ENCODE data around the gene CALHM2. TPM values are rescaled to one million over a fixed set of nuclear protein-coding genes. Genes with fewer than 3 reads are reported as not detected.

Gene CALHM2
- total RNA-seq, 1 experiment from 2014 or later, result 5.9 TPM

GRCh38 chr10:103473261-103473671 is 21.1 kb upstream of the CALHM2 start:
- CTCF ChIA-PET, result no interaction called here
- no peak for TF ChIP-seq SIN3A (IDR thresholded peaks at IDR 0.05; ENCODE audit: borderline replicate concordance, insufficient read depth, low read depth, low read length)
- no peak for TF ChIP-seq REST (IDR thresholded peaks at IDR 0.05; ENCODE audit: insufficient read depth in 1 of 2, low read depth in 2 of 2, low read length in 1 of 2)
- TF ChIP-seq TCF7L2 (IDR thresholded peaks at IDR 0.05; ENCODE audit: low read depth, low read length), result no peak
- no peak for TF ChIP-seq CTCF (IDR thresholded peaks at IDR 0.05)
- no peak for TF ChIP-seq POLR2AphosphoS5 (IDR thresholded peaks at IDR 0.05; ENCODE audit: low read depth, low read length)

GRCh38 chr10:103472005-103472404 is 19.8 kb upstream of the CALHM2 start:
- POLR2A ChIA-PET, result no interaction called here
- intact Hi-C loops (cut with micrococcal nuclease; ENCODE audit: unreplicated experiment), result no loop called here

More at GRCh38 chr10:103473261-103473671, 21.1 kb upstream of the CALHM2 start:
- in situ Hi-C loops (cut with HindIII; ENCODE audit: low pct_unique_long_range_greater_than_20kb, low sequenced_read_pairs), result loop anchor here (10.0 kb wide), 1 partner anchor 78 kb away; the partner anchor contains the start of genes ATP5MK and PDCD11
- Histone ChIP-seq H3K36me3 (ENCODE audit: control insufficient read depth, insufficient read depth, low read length) (no peaks in the 10 kb centered on the region), H3K4me3 (ENCODE audit: low read depth in 2 of 2, low read length in 2 of 2) (no peak overlapping the region), H3K4me1 (ENCODE audit: control insufficient read depth, insufficient read depth, low read length) (no peaks in the 10 kb centered on the region), H3K9me3 (ENCODE audit: control insufficient read depth, insufficient read depth, low read depth, low read length) (no peaks in the 10 kb centered on the region), H3K27me3 (ENCODE audit: control insufficient read depth, insufficient read depth, low read length) (no peaks in the 10 kb centered on the region; the same call in 1 of the 2 replicates), H3K27ac (ENCODE audit: low read length) (no peak overlapping the region)
- no peak for ATAC-seq
- no peak for DNase-seq (ENCODE audit: low read depth, low spot score)
- intact Hi-C loops (cut with micrococcal nuclease; ENCODE audit: unreplicated experiment), result no loop called here
- POLR2A ChIA-PET, result no interaction called here
- no TSS peak for BruUV-seq (replicated peaks)

More at GRCh38 chr10:103472005-103472404, 19.8 kb upstream of the CALHM2 start:
- no peaks in the 10 kb centered on the region; the same call in 1 of the 2 replicates for H3K27me3 ChIP-seq (ENCODE audit: control insufficient read depth, insufficient read depth, low read length)
- ATAC-seq, result no peak
- H3K27ac ChIP-seq (ENCODE audit: low read length), result no peak overlapping the region
- no peaks in the 10 kb centered on the region for H3K9me3 ChIP-seq (ENCODE audit: control insufficient read depth, insufficient read depth, low read depth, low read length)
- CTCF ChIA-PET, result no interaction called here
- no peak for DNase-seq (ENCODE audit: low read depth, low spot score)
- in situ Hi-C loops (cut with HindIII; ENCODE audit: low pct_unique_long_range_greater_than_20kb, low sequenced_read_pairs), result loop anchor here (10.0 kb wide), 1 partner anchor 77 kb away; the partner anchor contains the start of genes ATP5MK and PDCD11
- H3K36me3 ChIP-seq (ENCODE audit: control insufficient read depth, insufficient read depth, low read length), result no peaks in the 10 kb centered on the region
- BruUV-seq (replicated peaks), result no TSS peak
- TF ChIP-seq CTCF (IDR thresholded peaks at IDR 0.05) (no peak), TCF7L2 (IDR thresholded peaks at IDR 0.05; ENCODE audit: low read depth, low read length) (no peak), SIN3A (IDR thresholded peaks at IDR 0.05; ENCODE audit: borderline replicate concordance, insufficient read depth, low read depth, low read length) (no peak), POLR2AphosphoS5 (IDR thresholded peaks at IDR 0.05; ENCODE audit: low read depth, low read length) (no peak), REST (IDR thresholded peaks at IDR 0.05; ENCODE audit: insufficient read depth in 1 of 2, low read depth in 2 of 2, low read length in 1 of 2) (no peak)
- no peaks in the 10 kb centered on the region for H3K4me1 ChIP-seq (ENCODE audit: control insufficient read depth, insufficient read depth, low read length)
- H3K4me3 ChIP-seq (ENCODE audit: low read depth in 2 of 2, low read length in 2 of 2), result no peak overlapping the region

Data from Panc1 (cell line).